H1 (cell line): ENCODE data around the gene WNT7A. TPM values are rescaled to one million over a fixed set of nuclear protein-coding genes. Genes with fewer than 3 reads are reported as not detected.

ENCODE experiments used
- CTCF ChIA-PET: fragments of 300-600 bp; sonication (Branson Sonifier 250); formaldehyde crosslinking; loops from one replicate; lab custom pipeline; 2021; ENCODE audit not compliant: partially characterized antibody; lab: Charles Lee
- POLR2A ChIA-PET: fragments of 300-600 bp; sonication (Branson Sonifier 250); formaldehyde crosslinking; loops from one replicate; lab custom pipeline; 2021; ENCODE audit warnings: inconsistent platforms; ENCODE audit not compliant: partially characterized antibody; lab: Charles Lee
- DNase-seq, 2 experiments: peaks; one replicate each; pipeline versions ENCODE4 v3.0.0 to v3.0.0-alpha.2; 2010 to 2022; ENCODE audit warnings: low spot score in 2 of 2, low read depth in 1 of 2, mixed read lengths in 1 of 2
- FAIRE-seq: peaks from 2 replicates; lab custom pipeline; 2011; peaks lifted over from hg19 to GRCh38; lab: Jason Lieb, UNC
- H2AFZ ChIP-seq: 2 replicates; pipeline ENCODE4 v1.8.1; 2012; ENCODE audit warnings: low read length, inconsistent platforms
- H2AK5ac ChIP-seq: 2 replicates; pipeline ENCODE4 v1.6.1; 2013; ENCODE audit warnings: low read depth, low read length
- H2BK120ac ChIP-seq: replicated peaks from 2 replicates; pipeline ENCODE3; 2013; ENCODE audit warnings: low read depth, low read length, inconsistent platforms
- H2BK12ac ChIP-seq: 2 replicates; pipeline ENCODE4 v1.6.1; 2013; ENCODE audit warnings: low read depth, low read length
- H2BK15ac ChIP-seq: 2 replicates; pipeline ENCODE4 v1.6.1; 2013; ENCODE audit warnings: low read length
- H2BK20ac ChIP-seq: 2 replicates; pipeline ENCODE4 v1.6.1; 2013; ENCODE audit warnings: low read length
- H2BK5ac ChIP-seq: 2 replicates; pipeline ENCODE4 v1.6.1; 2013; ENCODE audit warnings: low read depth, low read length
- H3K14ac ChIP-seq: 2 replicates; pipeline ENCODE4 v1.6.1; 2013; ENCODE audit warnings: inconsistent platforms; ENCODE audit not compliant: insufficient read length
- H3K18ac ChIP-seq: 2 replicates; pipeline ENCODE4 v1.6.1; 2013; ENCODE audit warnings: low read length; ENCODE audit errors: extremely low read depth
- H3K23ac ChIP-seq: 2 replicates; pipeline ENCODE4 v1.6.1; 2013; ENCODE audit warnings: inconsistent platforms; ENCODE audit not compliant: insufficient read length
- H3K23me2 ChIP-seq: 2 replicates; pipeline ENCODE4 v1.6.1; 2013; ENCODE audit warnings: low read depth, low read length
- H3K27ac ChIP-seq: 2 replicates; pipeline ENCODE4 v1.6.1; 2011; ENCODE audit warnings: low read depth, low read length, inconsistent platforms
- H3K27me3 ChIP-seq, 4 experiments: replicated peaks in 1 of 4; 1 replicate in 1 of 4; 2 replicates in 3 of 4; pipeline versions ENCODE4 v1.6.1 to v1.8.1; 2011 to 2013; ENCODE audit warnings: low read length in 3 of 4, mild to moderate bottlenecking in 3 of 4, inconsistent platforms in 2 of 4, mixed read lengths in 2 of 4, moderate library complexity in 1 of 4; ENCODE audit not compliant: control insufficient read depth in 3 of 4, insufficient read depth in 3 of 4; ENCODE audit errors: extremely low read depth in 1 of 4
- H3K36me3 ChIP-seq, 4 experiments: 2 replicates each; pipeline versions ENCODE4 v1.6.1 to v1.8.1; 2011 to 2013; ENCODE audit warnings: mild to moderate bottlenecking in 4 of 4, low read length in 3 of 4, moderate library complexity in 2 of 4, control low read depth in 1 of 4, inconsistent platforms in 1 of 4; ENCODE audit not compliant: insufficient read depth in 4 of 4, control insufficient read depth in 2 of 4
- H3K4ac ChIP-seq: replicated peaks from 2 replicates; pipeline ENCODE3; 2013; ENCODE audit warnings: low read length, low read depth, mixed read lengths, inconsistent platforms; ENCODE audit not compliant: insufficient read length
- H3K4me1 ChIP-seq, 4 experiments: replicated peaks in 1 of 4; 1 replicate in 1 of 4; 2 replicates in 3 of 4; pipeline versions ENCODE4 v1.6.1 to v1.8.1; 2011 to 2013; ENCODE audit warnings: low read length in 3 of 4, inconsistent platforms in 2 of 4, mixed read lengths in 1 of 4; ENCODE audit not compliant: insufficient read depth in 4 of 4, control insufficient read depth in 3 of 4
- H3K4me2 ChIP-seq, 2 experiments: 2 replicates each; pipeline versions ENCODE4 v1.6.1 to v1.8.1; 2011 to 2013; ENCODE audit warnings: low read depth in 2 of 2, low read length in 2 of 2, control low read depth in 1 of 2, inconsistent platforms in 1 of 2, mild to moderate bottlenecking in 1 of 2; ENCODE audit not compliant: insufficient read depth in 1 of 2
- H3K4me3 ChIP-seq, 4 experiments: fragments of 200-600, 300-600 bp in 1 of 4; sonication (generic), shearing (Covaris generic), sonication (Bioruptor Twin) in 1 of 4; 2 replicates each; pipeline versions ENCODE4 v1.5.1 to v1.8.1; 2011 to 2016; ENCODE audit warnings: low read length in 4 of 4, low read depth in 3 of 4, control low read depth in 2 of 4, inconsistent platforms in 2 of 4, mild to moderate bottlenecking in 2 of 4, mixed read lengths in 1 of 4, moderate library complexity in 1 of 4; ENCODE audit not compliant: insufficient read depth in 2 of 4; ENCODE audit errors: extremely low read depth in 1 of 4
- H3K56ac ChIP-seq: replicated peaks from 2 replicates; pipeline ENCODE3; 2013; ENCODE audit warnings: low read depth, mild to moderate bottlenecking, mixed read lengths, low read length, inconsistent platforms; ENCODE audit not compliant: insufficient read length
- H3K79me1 ChIP-seq: 2 replicates; pipeline ENCODE4 v1.6.1; 2013; ENCODE audit warnings: low read depth, low read length, control low read depth
- H3K79me2 ChIP-seq, 2 experiments: 2 replicates each; pipeline versions ENCODE4 v1.6.1 to v1.8.1; 2012 to 2013; ENCODE audit warnings: low read length in 2 of 2, mild to moderate bottlenecking in 2 of 2, inconsistent platforms in 1 of 2; ENCODE audit not compliant: insufficient read depth in 2 of 2, control insufficient read depth in 1 of 2
- H3K9ac ChIP-seq, 4 experiments: replicated peaks in 1 of 4; 1 replicate in 1 of 4; 2 replicates in 3 of 4; pipeline versions ENCODE4 v1.6.1 to v1.8.1; 2011 to 2013; ENCODE audit warnings: low read depth in 3 of 4, low read length in 3 of 4, control low read depth in 2 of 4, mild to moderate bottlenecking in 2 of 4, moderate library complexity in 2 of 4, inconsistent platforms in 1 of 4; ENCODE audit errors: extremely low read depth in 1 of 4
- H3K9me3 ChIP-seq, 2 experiments: 2 replicates each; pipeline versions ENCODE4 v1.6.1 to v1.8.1; 2012 to 2013; ENCODE audit warnings: mild to moderate bottlenecking in 2 of 2, moderate library complexity in 2 of 2, control low read depth in 1 of 2, inconsistent platforms in 1 of 2, low read depth in 1 of 2, low read length in 1 of 2, mixed read lengths in 1 of 2; ENCODE audit not compliant: insufficient read depth in 2 of 2
- H4K20me1 ChIP-seq, 2 experiments: replicated peaks in 1 of 2; 2 replicates each; pipeline versions ENCODE3 to v1.8.1; 2011 to 2013; ENCODE audit warnings: inconsistent platforms in 2 of 2, low read length in 2 of 2, mild to moderate bottlenecking in 1 of 2; ENCODE audit not compliant: insufficient read depth in 2 of 2, control insufficient read depth in 1 of 2
- H4K5ac ChIP-seq: 2 replicates; pipeline ENCODE4 v1.6.1; 2013; ENCODE audit warnings: low read length, low read depth, mixed read lengths, inconsistent platforms; ENCODE audit not compliant: insufficient read length
- H4K8ac ChIP-seq: 2 replicates; pipeline ENCODE4 v1.8.0; 2013; ENCODE audit warnings: mild to moderate bottlenecking, moderate library complexity, low read length, inconsistent platforms; ENCODE audit not compliant: insufficient read depth; ENCODE audit errors: extremely low read depth
- H4K91ac ChIP-seq: replicated peaks from 2 replicates; pipeline ENCODE3; 2013; ENCODE audit warnings: low read length, mixed read lengths, inconsistent platforms; ENCODE audit not compliant: insufficient read length
- CTBP2 ChIP-seq: IDR thresholded peaks from 2 replicates; pipeline ENCODE4 v1.7.0; 2011; ENCODE audit warnings: borderline replicate concordance, mild to moderate bottlenecking, moderate library complexity, mixed read lengths, low read length; ENCODE audit not compliant: insufficient read depth, insufficient read length
- EGR1 ChIP-seq: IDR thresholded peaks from 2 replicates; pipeline ENCODE4 v1.6.1; 2011; ENCODE audit warnings: low read depth, low read length, borderline replicate concordance
- EP300 ChIP-seq, 2 experiments: IDR thresholded peaks; 1 replicate in 1 of 2; 2 replicates in 1 of 2; pipeline ENCODE4 v1.6.1; 2011 to 2012; ENCODE audit warnings: low read depth in 2 of 2, low read length in 2 of 2, mild to moderate bottlenecking in 2 of 2, borderline replicate concordance in 1 of 2, inconsistent platforms in 1 of 2, moderate library complexity in 1 of 2
- FOSL1 ChIP-seq: IDR thresholded peaks from 2 replicates; pipeline ENCODE4 v1.6.1; 2011; ENCODE audit warnings: mild to moderate bottlenecking, low read depth, low read length, moderate library complexity; ENCODE audit not compliant: insufficient read depth
- JUND ChIP-seq: IDR thresholded peaks from 2 replicates; pipeline ENCODE4 v1.6.1; 2011; ENCODE audit warnings: mild to moderate bottlenecking, improper control_type of control experiment, low read length
- KDM4A ChIP-seq: IDR thresholded peaks from one replicate; pipeline ENCODE4 v1.7.1; 2012; ENCODE audit warnings: low read depth, mild to moderate bottlenecking, moderate library complexity, low read length, inconsistent platforms; ENCODE audit not compliant: severe bottlenecking
- RXRA ChIP-seq: IDR thresholded peaks from 2 replicates; pipeline ENCODE4 v1.6.1; 2011; ENCODE audit warnings: low read depth, mild to moderate bottlenecking, low read length, moderate library complexity; ENCODE audit not compliant: insufficient read depth
- WGBS, 2 experiments: shearing (Covaris generic) in 1 of 2; methylation state at CpG; one replicate each; pipeline versions ENCODE4 v1.1.6 to v1.1.7; 2013 to 2015; ENCODE audit warnings: low lambda C conversion rate in 2 of 2, mixed read lengths in 2 of 2, inconsistent platforms in 1 of 2, low coverage in 1 of 2, missing lambda C conversion rate in 1 of 2; ENCODE audit not compliant: insufficient replicate concordance in 2 of 2, insufficient coverage in 1 of 2, insufficient read length in 1 of 2; ENCODE audit errors: extremely low coverage in 1 of 2, missing lambda C conversion rate in 1 of 2; 5-methylcytosine and 5-hydroxymethylcytosine counted together
- polyA plus RNA-seq, 7 experiments: library from polyadenylated mRNA; depleted of rRNA in 3 of 7; stranded (reverse) in 5 of 7; unstranded in 2 of 7; fragments of >200 nt in 5 of 7; fragments of 200-250 nt in 2 of 7; gene quantifications; 1 replicate in 5 of 7; 2 replicates in 1 of 7; 4 replicates in 1 of 7; pipeline versions ENCODE4 v1.2.1 to v1.2.3, GENCODE V29; 2011 to 2013; ENCODE audit warnings: missing spikeins in 2 of 7, mixed read lengths in 2 of 7
- total RNA-seq: library from RNA; stranded (reverse); fragmentation: NEBNext Ultra II Directional; extraction: Animal tissue kit (Norgen Biotek cat#: 25700); gene quantifications from 2 replicates; pipeline ENCODE4 v1.2.1, GENCODE V29; 2021

WNT7A gene
- total and polyA plus RNA-seq, 2 of the 8 experiments (the other 6 are each of a cell fraction or from before 2014, with no cell fraction given): 0.02 TPM; not detected in 1

DNA sequence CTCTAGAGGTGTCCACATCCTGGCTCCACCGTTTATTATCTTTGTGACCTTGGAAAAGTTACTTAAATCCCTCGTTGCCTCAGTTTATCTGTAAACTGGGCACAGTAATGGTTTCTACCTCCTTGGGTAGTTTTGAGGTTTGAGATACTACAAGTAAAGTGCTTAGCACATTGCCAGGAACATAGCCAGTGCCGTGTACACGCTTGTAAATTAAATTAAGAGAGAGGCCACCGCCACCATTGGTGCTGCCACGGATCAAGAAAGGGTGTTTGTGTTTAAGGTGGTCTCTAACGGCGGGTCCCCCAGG, 5.8 kb upstream of the WNT7A start:
- H3K18ac ChIP-seq: no peak overlapping the region
- H4K91ac ChIP-seq: no peak overlapping the region
- H2BK5ac ChIP-seq: no peak overlapping the region
- no peak overlapping the region for H2BK20ac ChIP-seq
- no peak overlapping the region for H3K9ac ChIP-seq
- no peak overlapping the region for H2BK12ac ChIP-seq
- ChIA-PET CTCF (interaction anchor here (0.6 to 19.2 kb wide), 45 partner anchors 8 to 572 kb away, joined by 3 to 765 read pairs (median 4); partner anchors contain the start of gene TMEM43), POLR2A (interaction anchor here (0.8 kb wide), 1 partner anchor 239 kb away, joined by 3 read pairs; the partner anchor contains the start of genes CHCHD4 and TMEM43)
- H3K36me3 ChIP-seq: no peaks in the 10 kb centered on the region
- FAIRE-seq (no peak), DNase-seq (no peak)
- no peaks in the 10 kb centered on the region for H3K79me1 ChIP-seq
- peaks cover 0 to 3% (median 0%) of the 10 kb centered on the region in 4 experiments; a peak in 3 of 7 replicates for H3K4me1 ChIP-seq
- no peak overlapping the region for H3K23ac ChIP-seq
- no peak for TF ChIP-seq EGR1
- TF ChIP-seq JUND: no peak
- TF ChIP-seq KDM4A: no peak
- TF ChIP-seq RXRA: no peak
- no peak for TF ChIP-seq FOSL1
- no peak for TF ChIP-seq EP300 (IDR thresholded peaks at IDR 0.05; ENCODE audit: borderline replicate concordance in 1 of 2, low read depth in 2 of 2, low read length in 2 of 2)
- no peak for TF ChIP-seq CTBP2
- H2BK15ac ChIP-seq: no peak overlapping the region
- H4K5ac ChIP-seq: no peak overlapping the region
- no peak overlapping the region for H2BK120ac ChIP-seq
- no peaks in the 10 kb centered on the region for H3K9me3 ChIP-seq
- 42% methylated on average over 8 of the region's 8 CpGs; no CpG with 5 or more reads in 1 of the 2 experiments for WGBS, 2 experiments
- H3K79me2 ChIP-seq: no peaks in the 10 kb centered on the region
- no peak overlapping the region for H3K4ac ChIP-seq
- no peaks in the 10 kb centered on the region; the same call in 1 of the 2 replicates for H3K23me2 ChIP-seq
- peaks cover 15 to 33% (median 18%) of the 10 kb centered on the region in 4 experiments for H3K27me3 ChIP-seq
- no peak overlapping the region for H3K14ac ChIP-seq
- no peak overlapping the region for H2AK5ac ChIP-seq
- no peak overlapping the region for H3K27ac ChIP-seq
- no peak overlapping the region for H2AFZ ChIP-seq
- H4K8ac ChIP-seq: no peak overlapping the region
- H4K20me1 ChIP-seq: peaks cover 0 to 2% of the 10 kb centered on the region in 2 experiments
- H3K4me2 ChIP-seq: no peak overlapping the region
- no peak overlapping the region for H3K4me3 ChIP-seq
- H3K56ac ChIP-seq: no peak overlapping the region
